ENCODE measurements around the gene CHST3.

CHST3 gene

DNA sequence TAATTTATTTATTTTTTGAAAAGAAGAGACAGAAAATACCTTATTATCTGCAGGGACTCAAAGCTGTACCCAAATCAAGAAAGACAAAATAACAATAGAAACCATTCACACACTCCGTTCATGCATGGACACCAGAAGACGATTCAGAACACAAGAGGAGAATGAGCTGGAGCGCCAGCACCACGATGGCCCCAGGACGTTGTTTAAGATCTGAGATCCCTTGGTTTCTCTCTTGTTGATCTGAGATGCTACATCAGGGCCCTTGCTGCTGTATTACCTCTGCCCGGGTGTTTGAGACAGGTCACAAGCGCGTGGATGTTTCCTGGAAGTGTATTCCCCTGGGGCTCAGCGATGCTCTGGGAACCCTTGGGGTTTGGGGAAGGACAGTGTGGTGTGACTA lies 46.8 kb downstream of the CHST3 start:
- ChIA-PET POLR2A (no interaction called here), CTCF (interaction anchor here (1.4 to 1.5 kb wide), 2 partner anchors 12 to 38 kb away, joined by 3 to 5 read pairs; no protein-coding TSS in a partner anchor)
- TF ChIP-seq, protein P1, sequence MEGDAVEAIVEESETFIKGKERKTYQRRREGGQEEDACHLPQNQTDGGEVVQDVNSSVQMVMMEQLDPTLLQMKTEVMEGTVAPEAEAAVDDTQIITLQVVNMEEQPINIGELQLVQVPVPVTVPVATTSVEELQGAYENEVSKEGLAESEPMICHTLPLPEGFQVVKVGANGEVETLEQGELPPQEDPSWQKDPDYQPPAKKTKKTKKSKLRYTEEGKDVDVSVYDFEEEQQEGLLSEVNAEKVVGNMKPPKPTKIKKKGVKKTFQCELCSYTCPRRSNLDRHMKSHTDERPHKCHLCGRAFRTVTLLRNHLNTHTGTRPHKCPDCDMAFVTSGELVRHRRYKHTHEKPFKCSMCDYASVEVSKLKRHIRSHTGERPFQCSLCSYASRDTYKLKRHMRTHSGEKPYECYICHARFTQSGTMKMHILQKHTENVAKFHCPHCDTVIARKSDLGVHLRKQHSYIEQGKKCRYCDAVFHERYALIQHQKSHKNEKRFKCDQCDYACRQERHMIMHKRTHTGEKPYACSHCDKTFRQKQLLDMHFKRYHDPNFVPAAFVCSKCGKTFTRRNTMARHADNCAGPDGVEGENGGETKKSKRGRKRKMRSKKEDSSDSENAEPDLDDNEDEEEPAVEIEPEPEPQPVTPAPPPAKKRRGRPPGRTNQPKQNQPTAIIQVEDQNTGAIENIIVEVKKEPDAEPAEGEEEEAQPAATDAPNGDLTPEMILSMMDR (IDR thresholded peaks at IDR 0.05; ENCODE audit: insufficient read depth, low read length, missing control alignments): no peak

DNA sequence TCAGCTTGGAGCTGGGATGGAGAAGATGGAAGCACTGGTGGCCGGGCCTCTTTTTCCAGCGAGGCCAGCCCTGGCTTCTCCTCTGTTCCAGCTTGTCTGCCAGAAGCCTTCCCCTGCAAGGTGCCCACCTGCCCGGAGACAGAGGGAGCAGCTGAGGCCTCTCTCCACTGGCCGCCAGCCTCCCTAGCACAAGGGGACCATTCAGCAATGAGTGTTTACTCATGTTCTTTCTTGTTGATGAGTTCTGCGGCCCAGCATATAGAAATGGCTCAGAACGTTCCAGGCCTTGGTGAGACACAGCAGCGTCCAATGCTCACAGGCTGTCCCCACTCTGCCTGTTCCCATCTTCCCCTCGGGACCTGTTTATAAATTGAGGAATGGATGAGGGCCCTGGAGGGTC lies 47.3 kb downstream of the CHST3 start:
- no peak for DNase-seq (ENCODE audit: low read depth, low spot score)
- H3K4me3 ChIP-seq (ENCODE audit: low read depth, low read length): no peak overlapping the region
- ChIA-PET POLR2A (no interaction called here), CTCF (interaction anchor here (1.5 kb wide), 1 partner anchor 37 kb away, joined by 3 read pairs; no protein-coding TSS in a partner anchor)
- TF ChIP-seq, protein P1 (IDR thresholded peaks at IDR 0.05; ENCODE audit: insufficient read depth, low read length, missing control alignments): no peak

More for the DNA sequence above, 46.8 kb downstream of the CHST3 start:
- no peak overlapping the region for H3K4me3 ChIP-seq (ENCODE audit: low read depth, low read length)
- no peak for DNase-seq (ENCODE audit: low read depth, low spot score)

DNA sequence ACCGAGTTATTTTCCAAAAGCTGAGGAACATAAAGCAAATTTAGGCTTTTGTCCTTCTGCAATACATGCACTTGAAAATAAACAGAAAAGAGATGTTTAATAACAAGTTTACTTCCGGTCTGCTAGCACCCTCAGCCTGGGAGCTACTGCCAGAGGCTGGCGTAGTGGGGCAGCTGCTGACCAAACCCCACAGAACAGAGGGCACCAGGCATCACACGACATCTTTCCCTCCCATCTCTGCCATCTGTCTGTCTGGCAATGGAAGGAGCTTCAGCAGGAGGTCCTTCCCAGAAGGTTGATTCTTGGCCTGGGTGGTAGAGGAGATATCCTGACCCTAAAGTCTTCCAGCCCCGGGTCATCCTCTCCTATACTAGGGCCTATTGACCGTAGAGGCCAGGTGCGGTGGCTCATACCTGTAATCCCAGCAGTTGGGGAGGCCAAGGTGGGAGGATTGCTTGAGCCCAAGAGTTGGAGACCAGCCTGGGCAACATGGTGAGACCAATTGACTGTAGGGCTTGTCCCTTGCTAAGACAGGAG lies 47.8 kb downstream of the CHST3 start:
- no peak overlapping the region for H3K4me3 ChIP-seq (ENCODE audit: low read depth, low read length)
- CTCF ChIA-PET: interaction anchor here (1.9 kb wide), 1 partner anchor 37 kb away, joined by 8 read pairs; no protein-coding TSS in a partner anchor
- DNase-seq (ENCODE audit: low read depth, low spot score): no peak
- POLR2A ChIA-PET: no interaction called here
- TF ChIP-seq, protein P1 (IDR thresholded peaks at IDR 0.05; ENCODE audit: insufficient read depth, low read length, missing control alignments): no peak

DNA sequence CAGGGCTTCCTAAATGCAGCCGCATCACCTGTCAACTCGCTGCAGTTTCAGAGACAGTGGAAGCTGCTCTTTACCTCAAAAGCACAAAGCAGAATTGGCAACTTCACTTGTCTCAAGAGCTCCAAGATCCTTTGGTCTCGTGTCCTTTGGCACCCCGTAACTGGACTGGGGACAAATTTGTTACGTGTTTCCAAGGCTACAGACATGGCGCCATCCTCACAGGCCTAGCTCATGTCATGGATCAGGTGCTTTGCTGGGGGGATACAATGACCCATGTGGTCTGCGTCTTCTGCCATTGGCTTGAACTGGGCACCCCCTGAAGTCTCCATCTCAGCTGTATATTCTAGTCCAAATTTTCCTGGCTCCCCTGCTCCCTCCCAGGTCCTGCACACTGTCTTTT lies 48.6 kb downstream of the CHST3 start:
- ChIA-PET POLR2A (no interaction called here), CTCF (interaction anchor here (0.7 to 1.9 kb wide), 2 partner anchors 36 to 753 kb away, joined by 3 to 8 read pairs; no protein-coding TSS in a partner anchor)
- TF ChIP-seq, protein P1 (IDR thresholded peaks at IDR 0.05; ENCODE audit: insufficient read depth, low read length, missing control alignments): no peak
- DNase-seq (ENCODE audit: low read depth, low spot score): no peak
- H3K4me3 ChIP-seq (ENCODE audit: low read depth, low read length): no peak overlapping the region

DNA sequence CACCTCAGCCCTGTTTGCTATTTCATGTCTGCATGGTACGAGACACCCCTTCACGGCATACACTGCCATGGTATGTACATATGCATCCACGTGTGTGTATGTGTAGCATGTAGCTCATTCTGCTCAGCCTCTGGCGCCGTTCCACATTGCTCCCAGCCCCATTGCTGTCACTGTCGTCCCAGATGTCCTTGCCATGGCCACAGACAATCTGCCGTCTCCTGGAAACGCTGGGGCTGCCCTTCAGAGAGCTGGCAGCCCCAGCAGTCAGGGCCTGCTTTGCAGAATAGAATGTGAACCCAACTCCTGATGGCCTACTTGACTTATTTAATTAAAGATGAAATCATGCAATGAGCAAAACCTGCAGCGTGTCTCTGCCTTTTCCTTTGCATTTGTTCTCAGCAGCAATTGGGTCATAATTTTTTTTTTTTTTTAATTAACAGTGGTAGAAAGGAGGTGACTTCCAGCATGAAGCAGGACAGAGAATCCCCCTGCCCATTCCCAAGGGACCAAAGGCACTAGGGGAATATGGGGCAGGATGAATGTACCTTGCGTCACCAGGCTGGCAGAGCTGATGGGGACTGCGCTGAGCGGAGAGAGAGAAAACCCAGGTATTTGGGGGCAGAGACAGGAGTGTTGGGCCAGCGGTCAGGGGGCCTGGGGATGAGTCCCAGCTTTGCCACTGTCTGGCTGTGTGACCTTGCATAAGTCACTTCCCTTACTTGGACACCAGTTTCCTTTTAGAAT lies 49.2 kb downstream of the CHST3 start:
- ChIA-PET CTCF (interaction anchor here (0.7 to 1.9 kb wide), 3 partner anchors 35 to 753 kb away, joined by 3 to 8 read pairs (median 6); no protein-coding TSS in a partner anchor), POLR2A (no interaction called here)
- DNase-seq (ENCODE audit: low read depth, low spot score): no peak
- no peak overlapping the region for H3K4me3 ChIP-seq (ENCODE audit: low read depth, low read length)
- TF ChIP-seq, protein P1 (IDR thresholded peaks at IDR 0.05; ENCODE audit: insufficient read depth, low read length, missing control alignments): no peak

DNA sequence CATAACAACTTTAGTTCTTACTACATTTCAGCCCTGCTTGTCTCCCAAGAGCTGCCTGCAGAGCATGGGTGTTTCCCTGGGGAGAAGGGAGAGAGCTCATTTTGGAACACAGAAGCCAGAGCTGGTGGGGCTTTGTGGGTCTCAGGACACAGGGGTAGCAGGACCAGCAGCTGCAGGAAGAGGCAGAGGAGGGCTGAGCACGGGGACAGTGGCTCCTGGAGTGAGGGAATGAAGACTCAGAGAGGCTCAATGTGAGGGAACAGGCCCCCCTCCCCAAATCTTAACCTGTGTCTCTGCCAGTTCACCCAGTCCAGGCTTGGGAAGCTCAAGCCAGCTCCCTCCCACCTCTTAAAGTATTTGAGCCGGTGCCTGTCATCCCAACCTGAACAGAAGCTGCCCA lies 50.0 kb downstream of the CHST3 start:
- ChIA-PET CTCF (interaction anchor here (1.4 kb wide), 1 partner anchor 57 kb away, joined by 6 read pairs; no protein-coding TSS in a partner anchor), POLR2A (no interaction called here)
- DNase-seq (ENCODE audit: low read depth, low spot score): no peak
- no peak overlapping the region for H3K4me3 ChIP-seq (ENCODE audit: low read depth, low read length)
- TF ChIP-seq, protein P1 (IDR thresholded peaks at IDR 0.05; ENCODE audit: insufficient read depth, low read length, missing control alignments): no peak
